GM18526 (cell line): ENCODE results near the gene PPP4C.

Experiments
- POLR2A ChIP-seq: IDR thresholded peaks from 3 replicates; pipeline ENCODE4 v1.6.1; 2011; ENCODE audit not compliant: insufficient read length; ENCODE audit errors: extremely low read depth

Gene PPP4C

GRCh38 chr16:30066761-30067583, 8.8 kb upstream of the PPP4C start:
- TF ChIP-seq POLR2A: no peak

GRCh38 chr16:30067584-30067916, 8.2 kb upstream of the PPP4C start:
- TF ChIP-seq POLR2A: no peak

- TF ChIP-seq POLR2A: no peak
Observed at GRCh38 chr16:30068333-30068732, 7.5 kb upstream of the PPP4C start.

- no peak for TF ChIP-seq POLR2A
Observed at GRCh38 chr16:30068750-30069610, 6.8 kb upstream of the PPP4C start.

GRCh38 chr16:30069611-30070462, 6.0 kb upstream of the PPP4C start:
- TF ChIP-seq POLR2A: no peak

- TF ChIP-seq POLR2A: no peak
Observed at GRCh38 chr16:30070490-30070889, 5.3 kb upstream of the PPP4C start.

- no peak for TF ChIP-seq POLR2A
Observed at GRCh38 chr16:30076276-30076791, 540 bp downstream of the PPP4C start.

GRCh38 chr16:30077656-30078055, 1.9 kb downstream of the PPP4C start:
- TF ChIP-seq POLR2A: no peak

- no peak for TF ChIP-seq POLR2A
Observed at GRCh38 chr16:30078744-30079143, 3.0 kb downstream of the PPP4C start.

GRCh38 chr16:30079480-30079879, 3.7 kb downstream of the PPP4C start:
- no peak for TF ChIP-seq POLR2A

GRCh38 chr16:30082545-30083090, 6.8 kb downstream of the PPP4C start:
- no peak for TF ChIP-seq POLR2A

GRCh38 chr16:30083216-30084055, 7.6 kb downstream of the PPP4C start:
- TF ChIP-seq POLR2A: no peak

- no peak for TF ChIP-seq POLR2A
Observed at GRCh38 chr16:30084096-30084815, 8.5 kb downstream of the PPP4C start.
